ENCODE measurements around the gene EEPD1.

Gene EEPD1

DNA sequence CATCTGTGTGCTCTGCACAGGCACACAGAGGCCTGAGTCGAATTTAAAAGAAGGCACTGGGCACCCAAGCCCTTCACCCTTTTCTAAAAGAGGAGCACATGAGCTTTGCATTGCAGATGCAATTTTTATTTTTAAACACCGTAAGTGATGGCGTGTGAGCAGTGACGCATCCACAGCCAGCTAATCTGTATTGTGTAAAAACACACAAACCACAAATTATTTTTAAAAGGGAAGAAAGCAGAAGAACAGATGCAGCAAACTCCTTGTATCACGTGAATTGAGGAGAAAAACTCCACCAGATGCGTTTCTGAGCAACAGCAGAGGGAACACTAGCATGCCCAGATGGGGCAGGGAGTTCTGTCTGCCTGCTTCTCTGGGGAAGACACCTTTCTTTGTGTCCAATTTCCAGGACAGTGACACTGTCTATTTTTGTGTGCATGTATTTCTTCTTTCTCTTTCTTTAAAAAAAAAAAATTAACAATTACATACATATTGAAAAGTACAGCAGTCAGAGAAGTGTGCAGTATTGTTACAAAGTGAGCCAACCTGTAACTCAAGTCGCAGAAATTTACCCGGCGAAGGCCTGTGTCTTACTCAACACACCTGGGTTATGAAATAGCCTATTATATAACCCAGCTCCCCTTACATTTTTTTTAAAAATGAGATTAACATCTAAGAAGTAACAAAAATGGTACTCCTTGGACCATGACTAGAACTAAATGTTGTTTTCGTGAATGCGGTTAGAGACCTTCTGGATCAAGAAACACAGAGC, 39.2 kb downstream of the EEPD1 start:
- DNase-seq: no peak

DNA sequence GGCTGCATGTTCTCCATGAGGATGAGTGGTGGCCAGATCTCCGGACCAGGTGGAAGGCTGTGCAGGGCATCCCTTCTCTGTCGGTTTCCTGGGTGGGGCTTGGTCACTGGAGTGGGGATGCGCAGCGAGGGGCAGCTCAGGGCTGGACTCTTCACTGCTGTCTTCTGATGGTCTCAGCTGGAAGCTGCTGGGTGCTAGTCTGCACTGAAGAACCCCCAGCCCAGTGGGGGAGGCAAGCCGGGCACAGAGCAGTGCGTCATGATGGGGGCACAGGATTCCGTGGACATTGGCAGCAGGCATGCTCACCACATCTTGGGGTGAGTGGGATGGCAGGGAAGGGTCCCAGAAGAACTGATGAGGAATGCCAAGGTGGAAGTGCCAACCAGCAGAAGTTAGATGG, 39.8 kb downstream of the EEPD1 start:
- DNase-seq: no peak

DNA sequence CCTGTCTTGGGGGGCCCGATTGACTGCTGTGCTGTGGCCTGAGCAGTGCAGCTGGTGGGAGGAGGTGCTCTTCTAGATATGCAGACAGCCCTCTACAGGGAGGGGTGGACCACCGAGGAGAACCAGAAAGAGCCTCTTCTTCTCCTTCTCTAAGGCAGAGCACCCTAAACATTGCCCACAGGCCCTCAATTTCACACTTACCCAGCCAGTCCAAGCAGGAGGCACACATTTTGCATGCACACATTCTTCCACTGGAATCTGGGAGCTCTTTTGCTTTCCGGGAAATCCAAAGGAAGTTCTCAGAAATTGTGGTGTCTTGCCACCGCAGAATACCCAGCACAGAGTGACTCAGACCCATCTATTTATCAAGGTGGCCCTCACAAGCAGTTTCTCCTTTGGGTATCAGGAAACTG, 45.8 kb downstream of the EEPD1 start:
- no peak for DNase-seq

DNA sequence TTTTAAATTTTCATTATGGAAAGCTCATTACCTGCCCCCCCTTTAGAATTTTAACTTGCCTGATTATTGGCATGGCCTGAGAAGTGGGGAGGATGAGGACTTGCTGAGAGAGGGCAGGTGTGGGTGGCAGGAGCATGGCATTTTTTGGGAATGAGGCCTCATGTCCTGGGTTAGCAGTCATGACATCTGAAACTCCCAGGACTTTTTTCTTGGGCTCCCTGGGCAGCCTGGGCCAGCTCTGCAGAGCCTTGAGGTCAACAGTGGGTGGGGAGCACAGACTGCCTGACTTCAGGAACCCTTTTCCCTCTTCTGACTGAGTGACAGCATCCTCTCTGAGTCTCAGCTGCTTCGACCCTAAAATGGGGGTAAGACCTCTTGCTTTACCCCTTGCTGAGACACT, 46.3 kb downstream of the EEPD1 start:
- no peak for DNase-seq

DNA sequence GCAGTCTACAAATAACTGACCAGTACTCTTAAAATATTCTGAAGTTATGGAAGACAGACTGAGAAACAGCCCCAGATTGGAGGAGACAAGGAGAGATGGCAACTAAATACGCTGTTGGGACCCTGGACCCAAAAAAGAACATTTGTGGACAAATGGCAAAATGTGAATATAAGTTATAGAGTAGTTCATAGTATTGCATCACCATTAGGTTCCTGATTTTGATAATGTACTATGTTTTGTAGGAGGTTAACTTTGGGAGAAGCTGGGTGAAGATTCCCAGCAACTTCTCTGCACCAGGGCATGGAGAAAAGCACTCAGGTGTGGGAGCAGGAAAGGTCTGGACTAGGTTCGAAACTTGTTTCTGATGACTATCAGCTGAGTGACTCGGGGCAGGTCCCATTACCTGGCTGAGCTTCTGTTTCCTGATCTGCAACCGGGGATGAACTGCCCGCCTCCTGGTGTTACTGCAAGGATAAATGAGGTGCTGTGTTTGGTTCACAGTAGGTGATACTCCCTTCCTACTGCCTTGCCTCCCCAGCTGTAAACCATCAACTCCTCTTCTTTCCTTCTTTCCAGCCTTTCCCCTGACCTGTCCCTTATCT, 48.2 kb downstream of the EEPD1 start:
- DNase-seq: no peak

DNA sequence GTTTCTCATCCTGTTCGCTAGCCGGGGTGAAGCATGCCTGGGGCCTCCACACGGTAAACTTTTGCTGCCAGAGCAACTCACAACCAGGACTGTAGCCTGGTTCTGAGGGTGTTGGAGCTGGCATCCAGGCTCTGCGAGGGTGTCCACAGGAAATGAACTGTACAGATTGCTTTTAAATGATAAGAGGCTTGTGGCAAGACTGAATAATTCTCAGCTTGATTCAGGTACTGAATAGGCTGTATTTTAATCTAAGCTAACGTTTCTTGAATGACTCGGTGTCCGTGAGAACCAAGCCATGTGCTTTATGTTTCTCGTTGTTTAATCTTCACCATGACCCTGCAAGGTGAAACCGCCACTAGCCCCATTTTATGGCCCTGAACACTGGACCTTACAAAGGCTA, 49.3 kb downstream of the EEPD1 start:
- DNase-seq: no peak

DNA sequence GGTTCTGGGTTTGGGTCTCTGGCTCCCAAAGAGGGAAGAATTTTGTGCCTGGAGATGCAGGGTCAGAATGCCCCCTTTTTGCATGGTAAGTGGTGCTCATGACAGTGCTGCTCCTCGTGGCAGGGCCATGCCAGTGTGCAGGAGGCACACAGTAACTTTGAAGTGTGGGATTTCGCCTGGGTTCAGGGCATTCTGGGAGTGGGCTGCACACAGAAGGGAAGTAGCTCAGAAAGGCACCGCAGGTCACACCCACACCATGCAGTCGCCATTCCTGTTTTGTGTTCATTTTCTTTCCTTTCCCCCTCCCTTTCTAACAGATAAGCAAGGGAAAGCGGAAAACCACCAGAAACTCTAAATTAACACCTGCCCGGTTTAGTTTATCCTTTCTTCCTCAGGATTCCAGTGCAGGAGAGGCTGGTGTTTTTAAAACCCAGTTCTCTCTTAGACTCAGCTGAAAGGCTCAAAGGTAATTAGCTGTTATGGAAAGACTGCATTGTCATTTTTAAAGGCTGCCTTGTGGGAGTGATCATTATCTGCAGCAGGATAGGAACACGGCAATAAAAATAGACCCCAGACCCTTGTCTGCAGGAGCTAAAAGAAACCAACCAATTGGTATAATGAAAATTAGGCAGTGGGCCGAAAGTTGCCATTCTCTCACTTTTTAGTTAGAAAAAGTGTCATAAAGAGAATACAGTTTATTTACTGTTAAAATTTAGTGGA, 50.2 kb downstream of the EEPD1 start:
- DNase-seq: no peak

DNA sequence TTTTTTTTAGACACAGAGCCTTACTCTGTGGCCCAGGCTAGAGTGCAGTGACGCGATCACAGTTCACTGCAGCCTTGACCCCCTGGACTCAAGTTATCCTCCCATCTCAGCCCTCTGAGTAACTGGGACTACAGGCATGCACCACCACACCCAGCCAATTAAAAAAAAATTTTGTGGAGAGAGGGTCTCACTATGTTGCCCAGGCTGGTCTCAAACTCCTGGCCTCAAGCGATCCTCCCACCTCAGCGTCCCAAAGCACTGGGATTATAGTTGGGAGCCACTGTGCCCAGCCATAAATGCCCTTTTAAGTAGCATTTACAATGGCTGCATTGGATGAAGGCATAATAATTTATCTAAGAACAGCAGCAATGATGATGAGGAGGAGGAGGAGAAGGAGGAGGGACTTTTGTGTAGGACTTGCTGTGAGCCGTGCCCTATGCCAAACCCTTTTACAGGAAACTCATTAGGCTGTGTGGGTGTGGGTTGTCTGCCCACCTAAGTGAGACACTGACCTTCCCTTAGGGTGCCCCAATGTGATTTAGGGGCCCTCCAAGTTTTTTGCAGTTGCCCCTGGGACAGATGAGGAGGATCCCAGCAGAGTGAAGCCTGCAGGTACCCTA, 51.1 kb downstream of the EEPD1 start:
- DNase-seq: no peak

DNA sequence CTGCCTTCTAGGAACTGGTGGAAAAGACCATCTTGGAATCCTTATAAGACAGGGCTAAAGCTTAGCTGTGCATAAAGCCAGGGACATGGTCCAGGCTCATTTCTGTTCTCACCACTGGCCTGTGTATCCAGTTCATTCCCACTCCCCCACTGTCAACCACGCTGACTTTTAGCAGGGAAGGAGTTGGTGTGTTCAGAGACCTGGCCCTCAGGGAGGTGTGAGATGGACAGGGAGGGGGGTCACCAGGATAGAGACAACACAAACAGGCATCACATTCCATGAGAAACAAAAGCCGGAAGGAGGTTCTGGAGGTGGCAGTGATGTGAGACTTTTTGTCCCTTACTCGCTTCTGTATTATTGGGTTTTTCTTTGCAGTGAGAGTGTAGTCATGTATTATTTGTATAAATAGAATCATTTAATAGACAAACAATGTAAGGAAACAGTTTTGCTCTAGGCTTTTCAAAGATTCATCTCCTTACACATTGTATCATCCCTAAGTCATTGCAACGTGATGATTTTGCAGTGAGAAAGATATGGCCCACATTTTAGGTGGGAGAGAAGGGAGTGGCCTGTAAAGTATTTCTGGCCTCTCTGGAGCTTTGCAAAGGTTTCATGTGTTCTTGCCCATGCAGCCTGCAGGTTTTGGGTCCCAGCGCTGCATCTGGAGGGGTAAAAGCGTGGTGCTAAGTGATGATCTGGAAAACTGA, 52.0 kb downstream of the EEPD1 start:
- no peak for DNase-seq

DNA sequence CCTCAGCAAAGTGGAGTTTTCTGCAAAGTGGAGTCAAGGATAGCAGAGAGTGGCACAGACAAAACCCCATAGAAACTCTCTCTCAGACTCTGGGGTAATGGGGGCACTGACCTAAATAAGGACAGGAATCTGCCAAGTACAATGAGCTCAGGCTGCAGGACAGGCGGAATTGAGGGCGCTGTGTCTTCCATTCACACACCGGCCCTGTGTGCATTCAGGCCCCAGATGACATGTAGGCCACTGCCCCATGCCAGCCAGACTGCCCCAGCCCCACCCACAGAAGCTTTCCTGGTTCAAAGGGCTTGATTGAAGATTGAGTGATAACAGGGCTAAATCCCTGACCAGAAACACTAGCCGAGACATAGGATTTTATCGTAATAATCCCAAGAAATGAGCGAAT, 52.7 kb downstream of the EEPD1 start:
- DNase-seq: no peak

DNA sequence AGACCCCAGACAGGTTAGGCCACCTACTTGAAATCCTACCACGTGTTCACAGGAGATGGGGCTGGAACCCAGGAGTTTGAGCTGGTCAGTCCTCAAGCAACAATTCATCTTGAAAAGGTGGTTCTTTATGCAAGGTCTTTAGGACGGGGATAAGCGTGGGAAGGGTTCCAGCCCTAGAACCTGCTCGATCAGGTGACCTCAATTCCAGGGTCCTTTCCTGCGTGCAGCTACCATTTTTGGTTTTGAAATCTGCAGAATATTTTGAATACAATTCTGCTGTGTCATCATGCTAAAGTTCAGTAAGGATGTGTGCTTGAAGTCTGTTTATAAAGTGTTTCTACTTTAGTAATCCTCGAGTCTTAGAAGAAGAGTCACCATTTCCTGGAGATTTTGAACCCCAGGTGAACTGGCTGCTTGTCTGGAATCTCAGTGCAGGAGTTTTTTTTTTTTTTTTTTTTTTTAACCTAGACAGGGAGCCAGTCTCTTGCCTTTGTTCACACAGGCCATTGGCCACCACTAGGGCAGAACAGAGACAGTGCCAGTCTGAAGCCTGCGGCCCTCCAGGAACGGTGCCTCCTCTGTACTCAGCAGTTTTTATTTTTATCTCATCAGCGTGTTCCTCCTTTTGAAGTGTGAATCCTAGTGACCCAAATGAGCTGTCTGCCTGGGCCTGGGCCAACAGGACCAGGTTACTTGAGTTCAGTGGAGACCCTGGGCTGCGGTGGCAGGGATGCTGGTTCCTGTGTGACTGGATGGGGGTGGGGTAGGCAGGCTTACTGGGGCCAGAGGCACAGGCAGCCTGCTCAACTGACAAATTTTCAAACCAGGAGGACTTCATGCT, 54.6 kb downstream of the EEPD1 start:
- DNase-seq: no peak

DNA sequence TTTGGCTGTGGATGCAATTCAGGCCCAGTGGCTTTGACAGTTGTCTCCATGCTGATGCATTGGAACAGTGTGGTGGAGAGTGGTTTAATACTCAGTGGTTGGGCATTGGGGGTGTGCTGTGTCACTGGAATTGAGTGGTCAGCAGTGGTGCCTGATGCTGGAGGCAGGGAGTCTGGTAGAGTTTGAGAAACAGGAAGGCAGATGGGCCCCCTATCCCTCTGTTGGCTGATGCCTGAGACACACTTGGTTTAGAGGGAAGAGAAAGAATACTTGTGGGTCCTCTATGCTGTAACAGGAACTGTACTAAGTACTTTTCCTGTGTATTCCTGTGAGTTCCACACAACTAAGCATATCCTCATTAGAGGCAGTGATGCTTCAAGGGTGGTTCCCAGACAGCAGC, 55.4 kb downstream of the EEPD1 start:
- no peak for DNase-seq

DNA sequence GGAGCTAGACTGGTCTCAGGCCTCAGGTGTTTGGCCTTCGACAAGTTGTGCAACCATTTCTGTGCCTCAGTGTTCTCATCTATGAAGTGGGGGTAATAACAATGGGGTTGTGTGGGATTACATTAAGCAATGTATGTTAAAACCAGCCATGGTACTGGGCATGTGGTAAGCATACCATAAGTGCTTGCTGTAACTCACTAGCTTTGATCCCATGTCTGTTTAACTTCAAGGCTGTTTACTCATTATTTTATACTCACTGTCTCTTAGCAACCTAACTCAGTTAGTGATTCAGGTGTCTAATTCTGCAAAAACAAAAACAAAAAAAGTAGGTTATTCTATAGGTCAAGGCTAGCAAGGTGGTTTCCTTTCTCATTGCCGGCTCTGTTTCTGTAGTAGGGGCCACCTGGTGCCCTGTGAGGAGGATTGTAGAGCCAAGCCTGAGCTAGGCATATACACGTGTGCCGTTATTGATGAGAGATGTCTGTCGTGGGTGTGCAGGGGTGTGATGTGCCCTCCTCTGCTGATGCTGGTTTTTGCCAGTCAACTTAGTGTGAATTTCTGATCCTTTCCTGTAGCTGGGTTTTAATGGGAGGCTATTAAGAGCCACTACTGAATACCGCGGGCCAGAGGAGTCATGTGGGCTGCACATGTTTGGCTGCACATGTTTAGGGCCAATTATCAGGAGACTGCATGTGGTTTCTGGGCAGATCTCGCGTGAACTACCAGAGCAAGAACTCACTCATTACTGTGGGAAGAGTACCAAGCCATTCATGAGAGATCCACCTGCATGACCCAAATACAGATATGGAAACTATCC, 56.2 kb downstream of the EEPD1 start:
- no peak for DNase-seq

DNA sequence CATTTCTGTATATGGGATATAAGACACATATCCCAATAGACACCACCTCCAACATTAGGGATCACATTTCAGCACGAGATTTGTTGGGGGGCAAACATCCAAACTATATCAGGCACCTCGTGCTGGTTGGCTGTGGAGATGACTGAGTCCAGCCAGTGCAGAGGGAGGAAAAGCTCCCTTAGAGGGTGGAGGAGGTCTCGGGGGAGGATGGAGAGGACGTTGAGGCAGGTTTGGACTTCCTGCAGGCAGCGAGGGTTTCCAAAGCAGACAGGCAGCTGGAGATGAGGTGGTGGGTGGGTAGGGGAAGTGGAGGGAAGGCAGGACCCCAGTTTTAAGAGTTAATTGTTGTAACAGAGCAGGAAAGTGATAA, 56.7 kb downstream of the EEPD1 start:
- DNase-seq: no peak

DNA sequence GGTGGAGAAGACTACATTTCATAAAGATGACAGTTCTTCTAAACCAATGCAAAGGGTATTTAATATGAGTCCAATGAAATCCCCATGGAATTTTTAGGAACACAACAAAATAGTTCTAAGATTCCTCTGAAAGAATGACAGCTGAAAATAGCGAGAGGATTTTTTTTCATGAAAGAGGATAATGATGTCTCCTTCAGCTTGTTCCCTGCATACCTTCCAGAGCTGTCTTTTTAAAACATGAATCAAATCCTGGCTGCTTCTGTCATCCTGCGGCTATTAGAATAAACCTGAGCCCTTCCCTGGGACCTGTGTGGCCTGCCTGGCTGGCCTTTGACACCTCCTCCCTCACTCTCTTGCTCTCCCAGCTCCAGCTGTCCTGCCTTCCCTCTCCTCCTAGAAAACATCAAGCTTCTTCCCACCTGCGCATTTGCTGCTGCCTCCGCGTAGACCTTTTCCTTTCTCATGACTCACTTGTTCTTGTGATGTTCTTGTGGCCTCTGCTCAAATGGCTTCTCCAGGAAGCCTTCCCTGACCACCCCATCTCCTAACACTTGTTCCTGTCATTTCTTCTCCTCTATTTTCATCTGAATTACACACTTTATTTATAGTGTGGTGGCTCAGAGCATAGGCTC, 57.4 kb downstream of the EEPD1 start:
- no peak for DNase-seq

DNA sequence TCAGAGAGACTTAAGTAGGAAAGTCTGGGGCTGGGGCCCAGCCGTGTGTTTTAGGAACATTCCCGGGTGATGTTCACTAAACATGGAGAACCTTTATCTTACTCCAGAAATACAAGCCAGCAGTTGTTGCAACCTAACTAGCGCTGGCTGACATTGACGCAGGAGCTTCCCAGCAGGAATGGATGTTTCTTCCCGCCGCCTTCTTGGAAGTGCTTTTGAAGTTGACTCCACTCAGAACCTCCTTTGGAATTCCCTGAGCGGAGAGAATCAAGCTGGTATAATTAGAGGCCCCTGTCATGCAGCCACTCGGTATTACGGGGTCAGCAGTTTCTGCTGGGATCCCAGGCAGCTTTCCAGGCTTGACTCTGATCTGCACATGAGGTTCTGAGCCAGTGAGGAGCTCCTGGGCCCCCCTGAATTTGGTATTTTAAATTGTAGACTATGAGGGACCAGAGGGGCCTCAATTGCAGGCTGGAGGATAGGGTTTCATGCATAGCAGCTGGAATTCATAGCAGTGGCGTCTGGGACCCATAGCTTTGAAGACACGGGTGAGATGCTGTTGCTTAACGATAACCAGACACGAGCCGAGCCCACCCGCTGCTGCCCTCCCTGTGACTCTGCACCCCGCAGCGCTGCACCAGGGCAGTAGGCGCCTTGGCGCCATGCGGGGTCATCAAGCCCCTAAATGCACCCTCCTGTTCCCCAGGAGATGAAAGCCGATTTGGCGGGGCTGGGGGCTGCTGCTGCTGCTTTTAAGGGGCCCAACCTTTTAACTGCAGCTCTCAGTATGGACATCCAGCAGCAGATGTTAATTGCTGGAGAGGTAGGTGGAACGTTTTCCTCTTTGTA, 61.8 kb downstream of the EEPD1 start:
- no peak for DNase-seq

DNA sequence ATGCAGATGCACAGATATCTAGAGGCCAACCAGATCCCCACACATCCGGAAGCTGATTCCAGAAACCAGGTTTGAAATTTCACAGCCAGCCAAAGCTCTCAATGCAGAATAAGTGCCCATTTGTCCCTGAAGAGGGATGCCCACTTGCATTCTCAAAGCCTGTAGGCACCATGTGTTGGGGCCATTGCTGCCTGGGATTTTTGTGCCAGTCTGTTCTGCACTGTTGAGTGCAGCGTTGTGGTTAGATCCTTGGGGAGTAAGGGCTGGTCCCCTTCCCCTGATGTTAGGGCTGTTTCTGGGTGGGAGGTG, 62.4 kb downstream of the EEPD1 start:
- DNase-seq: no peak

DNA sequence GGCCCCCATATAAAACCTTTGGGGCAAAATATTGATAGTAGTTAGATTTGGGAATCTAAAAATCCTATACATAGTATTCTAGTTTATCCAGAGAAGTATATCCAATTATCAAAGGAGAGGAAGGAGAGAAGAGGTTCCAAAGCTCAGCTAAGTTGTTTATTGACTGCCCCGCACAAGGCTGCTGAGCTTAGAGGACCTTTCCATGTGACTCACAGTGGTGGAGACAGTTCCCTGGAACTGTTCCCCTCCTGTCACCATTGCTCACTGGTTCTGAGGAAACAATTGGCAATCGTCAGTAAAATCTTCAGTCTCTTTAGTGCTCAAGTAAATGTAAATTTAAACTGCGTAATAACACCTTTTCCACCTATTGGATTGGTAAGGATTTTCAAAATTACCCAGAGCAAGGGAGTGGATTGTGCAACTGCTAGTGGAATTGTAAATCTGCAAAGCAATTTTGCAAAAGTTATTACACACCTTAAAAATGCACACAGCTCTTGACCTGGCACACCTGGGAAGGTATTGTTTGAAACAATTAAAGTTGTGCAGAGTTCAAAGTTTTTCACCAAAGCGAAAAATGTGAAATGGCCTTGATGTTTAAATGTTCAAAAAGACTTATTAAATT, 63.1 kb downstream of the EEPD1 start:
- DNase-seq: no peak

DNA sequence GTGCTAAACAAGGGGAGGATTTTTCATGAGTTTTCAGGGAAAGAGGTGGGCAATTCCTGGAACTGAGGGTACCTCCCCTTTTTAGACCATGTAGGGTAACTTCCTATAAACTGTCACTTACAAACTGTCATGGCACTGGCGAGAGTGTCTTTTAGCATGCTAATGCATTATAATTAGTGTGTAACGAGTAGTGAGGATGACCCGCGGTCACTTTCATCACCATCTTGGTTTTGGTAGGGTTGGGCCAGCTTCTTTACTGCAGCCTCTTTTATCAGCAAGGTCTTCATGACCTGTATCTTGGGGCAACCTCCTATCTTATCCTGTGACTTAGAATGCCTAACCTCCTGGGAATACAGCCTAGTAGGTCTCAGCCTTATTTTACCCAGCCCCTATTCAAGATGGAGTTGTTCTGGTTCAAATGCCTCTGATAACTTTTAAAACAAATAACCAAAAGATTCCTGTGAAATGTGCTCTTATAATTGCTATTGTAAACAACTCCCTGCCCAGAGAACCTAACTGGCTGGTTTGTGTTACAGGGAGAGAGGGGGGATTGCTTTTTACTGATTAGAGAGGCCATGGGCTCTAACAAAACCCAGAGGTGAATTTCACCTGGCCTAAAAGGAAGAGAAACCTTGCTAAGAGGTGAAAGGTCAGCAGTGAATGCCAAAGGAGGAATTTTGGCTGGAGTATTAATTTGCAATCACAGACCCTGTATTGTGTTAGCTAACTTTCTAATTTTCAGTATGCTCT, 64.3 kb downstream of the EEPD1 start:
- no peak for DNase-seq
